SIG-M5 treated with dmso at 0.1 percent for 504 hours (cell line): Measurements from ENCODE around the gene B3GNT7.
A peak's percentile ranks its signal among the peaks of the same experiment; 100 is the strongest.
"Not testable (repeated sequence)": the region's sequence is repeated elsewhere in the genome, so short reads cannot be mapped to it uniquely, and the experiment has no call there.

Experiments
- DNase-seq: peaks from one replicate; lab custom pipeline; 2025; ENCODE audit not compliant: unreplicated experiment; lab: John Stamatoyannopoulos, UW

B3GNT7 gene

DNA sequence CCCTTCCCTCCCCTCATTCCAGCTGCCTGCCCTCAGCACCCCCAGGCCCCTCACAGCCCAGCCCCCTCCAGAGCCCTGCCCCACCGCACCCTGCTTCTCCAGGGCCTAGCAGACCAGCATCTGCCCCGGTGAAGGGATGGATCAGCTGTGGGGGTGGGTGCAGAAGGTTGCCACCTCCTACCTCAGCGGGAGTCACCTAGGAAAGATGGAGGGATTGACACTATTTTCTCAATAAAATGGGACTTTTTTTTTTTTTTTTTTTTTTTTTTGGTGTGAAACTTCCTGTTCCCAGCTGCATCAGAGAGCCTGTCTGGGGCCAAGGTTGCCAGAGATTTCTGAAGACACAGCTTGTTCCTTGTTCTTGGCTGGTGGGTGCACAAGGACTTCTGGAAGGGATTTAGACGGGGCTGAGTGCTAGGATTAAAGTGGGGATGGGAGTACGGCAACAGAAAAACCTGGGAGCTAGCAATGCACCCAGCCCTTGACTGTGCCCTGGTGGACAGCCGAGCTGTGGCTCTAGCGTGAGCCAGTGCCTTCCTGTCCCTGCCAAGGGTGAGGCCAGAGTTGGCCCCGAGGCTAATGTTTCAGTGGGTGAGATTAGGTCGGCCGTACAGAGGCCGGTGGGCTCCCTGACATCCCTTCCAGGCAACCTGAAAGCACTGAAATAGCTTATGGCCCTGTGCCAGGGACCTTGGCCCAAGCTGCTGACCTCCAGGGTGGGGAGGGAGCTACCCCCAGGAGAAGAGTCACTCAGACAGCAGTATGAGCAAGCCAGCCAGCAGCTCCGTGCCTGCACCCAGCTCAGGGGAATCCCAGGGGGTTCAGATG, 4.6 kb downstream of the B3GNT7 start:
- no peak for DNase-seq

DNA sequence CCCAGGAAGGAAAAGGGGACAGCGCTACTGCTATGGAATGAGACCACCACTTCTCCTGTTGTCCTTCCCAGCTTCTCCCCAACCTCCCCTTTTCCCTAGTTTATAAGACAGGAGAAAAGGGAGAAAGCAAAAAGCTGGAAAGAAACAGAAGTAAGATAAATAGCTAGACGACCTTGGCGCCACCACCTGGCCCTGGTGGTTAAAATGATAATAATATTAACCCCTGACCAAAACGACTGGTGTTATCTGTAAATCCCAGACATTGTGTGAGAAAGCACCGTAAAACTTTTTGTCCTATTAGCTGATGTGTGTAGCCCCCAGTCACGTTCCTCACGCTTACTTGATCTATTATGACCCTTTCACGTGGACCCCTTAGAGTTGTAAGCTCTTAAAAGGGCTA, 5.2 kb downstream of the B3GNT7 start:
- not testable (repeated sequence) for DNase-seq

DNA sequence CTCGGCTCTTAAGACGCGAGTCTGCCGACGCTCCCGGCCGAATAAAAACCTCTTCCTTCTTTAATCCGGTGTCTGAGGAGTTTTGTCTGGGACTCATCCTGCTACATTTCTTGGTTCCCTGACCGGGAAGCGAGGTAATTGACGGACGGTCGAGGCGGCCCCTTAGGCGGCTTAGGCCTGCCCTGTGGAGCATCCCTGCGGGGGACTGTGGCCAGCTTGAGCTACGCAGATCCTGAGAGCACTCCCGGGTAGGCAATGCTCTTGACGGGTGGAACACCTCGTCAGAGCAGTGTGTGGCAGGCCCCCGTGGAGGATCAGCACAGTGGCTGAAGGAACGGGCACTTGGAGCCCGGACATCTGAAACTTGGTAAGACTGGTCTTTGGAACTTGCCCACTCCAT, 5.6 kb downstream of the B3GNT7 start:
- DNase-seq = not testable (repeated sequence)

DNA sequence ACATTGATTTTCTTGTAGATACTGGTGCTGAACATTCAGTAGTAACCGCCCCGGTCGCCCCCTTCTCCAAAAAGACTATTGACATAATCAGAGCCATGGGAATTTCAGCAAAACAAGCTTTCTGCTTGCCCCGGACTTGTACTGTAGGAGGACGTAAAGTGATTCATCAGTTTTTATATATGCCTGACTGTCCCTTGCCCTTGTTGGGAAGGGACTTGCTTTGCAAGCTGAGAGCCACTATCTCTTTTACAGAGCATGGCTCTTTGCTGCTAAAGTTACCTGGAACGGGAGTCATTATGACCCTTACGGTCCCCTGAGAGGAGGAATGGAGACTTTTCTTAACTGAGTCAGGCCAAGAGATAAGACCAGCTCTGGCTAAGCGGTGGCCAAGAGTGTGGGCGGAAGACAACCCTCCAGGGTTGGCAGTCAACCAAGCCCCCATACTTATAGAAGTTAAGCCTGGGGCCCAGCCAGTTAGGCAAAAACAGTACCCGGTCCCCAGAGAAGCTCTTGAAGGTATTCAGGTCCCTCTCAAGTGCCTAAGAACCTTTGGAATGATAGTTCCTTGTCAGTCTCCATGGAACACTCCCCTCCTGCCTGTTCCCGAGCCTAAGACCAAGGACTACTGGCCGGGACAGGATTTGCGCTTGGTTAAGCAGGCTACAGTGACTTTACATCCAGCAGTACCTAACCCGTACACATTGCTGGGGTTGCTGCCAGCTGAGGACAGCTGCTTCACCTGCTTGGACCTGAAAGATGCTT, 8.1 kb downstream of the B3GNT7 start:
- DNase-seq = not testable (repeated sequence)

DNA sequence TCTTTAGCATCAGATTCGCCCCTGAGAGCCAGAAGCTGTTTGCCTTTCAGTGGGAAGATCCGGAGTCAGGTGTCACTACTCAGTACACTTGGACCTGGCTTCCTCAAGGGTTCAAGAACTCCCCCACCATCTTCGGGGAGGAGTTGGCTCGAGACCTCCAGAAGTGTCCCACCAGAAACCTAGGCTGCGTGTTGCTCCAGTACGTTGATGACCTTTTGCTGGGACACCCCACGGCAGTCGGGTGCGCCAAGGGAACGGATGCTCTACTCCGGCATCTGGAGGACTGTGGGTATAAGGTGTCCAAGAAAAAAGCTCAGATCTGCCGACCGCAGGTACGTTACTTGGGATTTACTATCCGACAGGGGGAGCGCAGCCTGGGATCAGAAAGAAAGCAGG, 8.7 kb downstream of the B3GNT7 start:
- not testable (repeated sequence) for DNase-seq

DNA sequence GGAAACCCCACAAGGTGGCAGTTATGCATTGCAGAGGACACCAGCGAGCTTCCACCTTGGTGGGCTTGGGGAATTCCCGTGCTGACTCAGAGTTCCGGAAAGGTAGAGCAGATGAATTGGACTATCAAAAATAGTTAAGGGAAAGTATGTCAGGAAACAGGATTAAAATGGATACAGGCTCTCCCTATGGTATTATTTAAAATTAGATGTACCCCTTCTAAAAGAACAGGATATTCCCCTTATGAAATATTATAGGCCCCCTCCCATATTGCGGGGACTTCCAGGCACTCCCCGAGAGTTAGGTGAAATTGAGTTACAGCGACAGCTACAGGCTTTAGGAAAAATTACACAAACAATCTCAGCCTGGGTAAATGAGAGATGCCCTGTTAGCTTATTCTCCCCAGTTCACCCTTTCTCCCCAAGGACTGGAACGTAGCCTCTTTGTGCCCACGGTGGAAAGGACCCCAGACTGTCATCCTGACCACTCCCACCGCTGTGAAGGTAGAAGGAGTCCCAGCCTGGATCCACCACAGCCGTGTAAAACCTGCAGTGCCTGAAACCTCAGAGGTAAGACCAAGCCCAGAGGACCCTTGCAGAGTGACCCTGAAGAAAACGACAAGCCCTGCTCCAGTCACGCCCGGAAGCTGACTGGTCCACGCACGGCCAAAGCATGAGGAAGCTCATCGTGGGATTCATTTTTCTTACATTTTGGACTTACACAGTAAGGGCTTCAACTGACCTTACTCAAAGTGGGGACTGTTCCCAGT, 10.3 kb downstream of the B3GNT7 start:
- DNase-seq = not testable (repeated sequence)

DNA sequence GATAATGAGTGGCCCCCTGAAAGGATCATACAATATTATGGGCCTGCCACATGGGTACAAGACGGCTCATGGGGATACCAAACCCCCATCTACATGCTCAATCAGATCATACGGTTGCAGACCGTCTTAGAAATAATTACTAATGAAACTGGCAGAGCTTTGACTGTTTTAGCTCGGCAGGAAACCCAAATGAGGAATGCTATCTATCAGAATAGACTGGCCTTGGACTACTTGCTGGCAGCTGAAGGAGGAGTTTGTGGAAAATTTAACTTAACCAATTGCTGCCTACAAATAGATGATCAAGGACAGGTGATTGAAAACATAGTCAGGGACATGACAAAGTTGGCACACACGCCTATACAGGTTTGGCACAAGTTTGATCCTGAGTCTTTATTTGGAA, 12.2 kb downstream of the B3GNT7 start:
- DNase-seq = not testable (repeated sequence)

DNA sequence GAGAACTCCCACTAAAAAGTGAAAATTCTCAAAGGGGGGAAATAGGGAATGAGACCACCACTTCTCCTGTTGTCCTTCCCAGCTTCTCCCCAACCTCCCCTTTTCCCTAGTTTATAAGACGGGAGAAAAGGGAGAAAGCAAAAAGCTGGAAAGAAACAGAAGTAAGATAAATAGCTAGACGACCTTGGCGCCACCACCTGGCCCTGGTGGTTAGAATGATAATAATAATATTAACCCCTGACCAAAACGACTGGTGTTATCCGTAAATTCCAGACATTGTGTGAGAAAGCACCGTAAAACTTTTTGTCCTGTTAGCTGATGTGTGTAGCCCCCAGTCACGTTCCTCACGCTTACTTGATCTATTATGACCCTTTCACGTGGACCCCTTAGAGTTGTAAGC, 12.8 kb downstream of the B3GNT7 start:
- DNase-seq = not testable (repeated sequence)

DNA sequence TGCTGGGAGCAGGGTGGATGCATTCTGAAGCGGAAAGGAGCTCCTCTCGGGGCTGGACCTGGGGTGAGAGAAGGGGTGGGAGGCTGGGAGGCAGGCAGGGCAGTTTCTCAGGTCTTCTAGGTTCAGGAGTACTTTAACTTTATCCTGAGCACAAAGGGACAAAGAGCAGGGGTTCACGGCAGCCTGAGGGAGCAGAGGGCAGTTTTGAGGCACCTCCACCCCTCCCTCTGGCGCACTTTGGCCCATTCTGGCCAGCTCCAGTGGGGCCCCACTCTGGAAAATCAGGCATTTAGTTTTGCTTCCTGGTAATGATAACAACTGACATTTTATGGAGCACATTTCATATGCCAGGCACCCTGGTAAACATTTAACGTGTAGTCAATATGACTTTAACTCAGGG, 14.3 kb downstream of the B3GNT7 start:
- no peak for DNase-seq

DNA sequence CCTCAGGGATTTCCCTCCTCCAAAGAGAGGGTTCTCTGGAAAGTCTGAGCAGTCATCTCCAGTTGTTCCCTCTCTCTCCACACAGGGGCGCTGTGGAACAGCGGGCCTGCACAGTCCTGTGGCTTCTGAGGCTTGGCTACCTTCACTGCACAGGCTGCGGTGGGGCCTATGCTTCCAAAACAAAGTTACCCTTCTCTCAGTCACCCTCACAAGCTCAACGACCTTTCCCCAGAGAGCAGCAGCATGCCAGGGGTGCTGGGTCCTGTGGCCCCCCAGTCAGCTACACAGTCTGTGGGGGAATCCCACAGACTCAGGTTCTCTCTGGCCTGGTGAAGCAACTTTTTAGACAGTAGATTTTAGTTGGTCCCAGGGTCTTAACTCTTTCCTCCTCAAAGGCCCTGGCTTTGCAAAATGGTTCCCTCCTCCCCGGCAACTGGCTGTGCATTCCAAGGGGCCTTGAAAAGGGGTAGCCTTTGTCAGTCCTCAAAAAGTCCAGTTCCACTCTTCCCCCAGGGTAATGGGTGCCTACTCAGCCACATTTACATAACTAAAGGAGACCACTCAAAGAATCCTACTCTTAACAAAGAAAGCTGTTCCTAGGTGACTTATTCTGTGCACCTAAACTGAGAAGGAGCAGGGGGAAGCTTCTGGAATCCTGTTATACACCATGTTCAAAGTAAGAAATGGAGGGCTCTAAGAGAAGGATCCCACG, 14.9 kb downstream of the B3GNT7 start:
- no peak for DNase-seq

DNA sequence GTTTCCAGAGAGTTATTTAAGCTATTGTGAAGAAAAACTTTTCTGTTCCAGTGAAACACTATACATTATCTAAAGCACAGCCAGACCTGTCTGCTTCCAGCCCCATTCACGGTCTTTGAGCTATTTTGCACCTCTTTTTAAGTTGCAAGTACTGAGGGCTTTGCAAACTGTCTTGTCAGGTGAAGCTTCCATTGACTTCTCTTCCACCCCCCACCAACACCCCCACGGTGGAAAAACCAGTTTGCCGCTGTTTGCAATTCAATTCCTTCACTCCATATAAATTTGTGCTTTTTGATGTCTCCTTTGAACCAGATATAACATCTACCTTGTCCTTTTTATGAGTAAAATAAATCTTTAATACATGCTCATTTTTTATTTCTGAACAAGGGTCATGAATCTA, 15.7 kb downstream of the B3GNT7 start:
- DNase-seq = no peak

DNA sequence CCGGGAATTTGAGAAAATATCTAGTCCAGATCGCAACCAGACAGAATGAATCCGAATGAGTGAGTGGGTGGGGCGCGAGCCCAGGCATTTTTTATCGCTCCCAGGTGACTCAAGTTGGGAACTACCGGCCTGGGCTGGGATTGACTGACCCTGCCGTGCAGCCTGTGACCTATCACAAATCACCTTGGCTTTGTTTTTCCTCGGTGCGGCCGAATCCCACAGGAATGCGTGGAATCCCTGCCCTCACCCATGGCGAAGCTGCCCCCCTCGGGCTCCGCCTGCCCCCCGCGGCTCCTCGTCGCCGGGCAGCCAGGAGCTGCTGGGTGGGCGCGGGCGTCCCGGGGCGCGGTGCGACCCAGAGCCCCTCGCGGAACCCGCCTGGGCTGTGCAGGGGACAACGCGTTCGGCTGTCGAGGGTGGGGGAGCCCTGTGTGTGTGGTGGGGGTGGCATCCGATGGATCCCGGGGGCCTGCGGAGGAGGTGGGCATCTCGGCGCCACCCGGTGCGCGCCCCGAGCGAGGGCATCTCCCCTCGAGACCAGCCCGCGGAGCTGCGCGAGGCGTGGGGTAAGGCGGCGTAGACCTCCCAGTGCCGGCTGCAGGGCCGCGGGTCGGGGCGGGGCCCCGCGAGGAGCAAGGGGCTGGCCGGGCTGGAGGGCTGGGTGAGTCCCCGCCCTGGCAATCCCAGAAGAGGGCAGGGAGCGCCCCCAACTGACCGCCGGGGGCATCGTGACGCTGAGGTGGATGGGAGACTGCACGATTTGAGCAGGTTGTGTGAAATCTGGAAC, 16.5 kb downstream of the B3GNT7 start:
- DNase-seq = peak; percentile 77

DNA sequence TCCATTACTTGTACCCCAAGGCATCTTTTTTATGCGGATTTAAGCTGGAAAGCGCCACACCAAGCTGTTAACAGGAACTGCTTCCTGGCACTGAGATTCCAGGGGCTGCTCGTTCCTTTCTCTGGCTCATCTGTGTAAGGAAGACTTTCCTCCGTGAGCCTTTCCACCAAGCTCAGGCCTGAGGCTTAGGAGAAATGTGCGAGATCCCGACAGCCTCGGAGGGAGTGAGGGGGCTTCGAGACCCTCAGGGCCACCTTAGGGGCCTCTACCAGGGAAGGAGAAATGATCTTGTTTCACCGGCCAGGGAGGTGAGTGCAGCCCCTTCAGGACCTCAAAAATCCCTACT, 17.1 kb downstream of the B3GNT7 start:
- no peak for DNase-seq

DNA sequence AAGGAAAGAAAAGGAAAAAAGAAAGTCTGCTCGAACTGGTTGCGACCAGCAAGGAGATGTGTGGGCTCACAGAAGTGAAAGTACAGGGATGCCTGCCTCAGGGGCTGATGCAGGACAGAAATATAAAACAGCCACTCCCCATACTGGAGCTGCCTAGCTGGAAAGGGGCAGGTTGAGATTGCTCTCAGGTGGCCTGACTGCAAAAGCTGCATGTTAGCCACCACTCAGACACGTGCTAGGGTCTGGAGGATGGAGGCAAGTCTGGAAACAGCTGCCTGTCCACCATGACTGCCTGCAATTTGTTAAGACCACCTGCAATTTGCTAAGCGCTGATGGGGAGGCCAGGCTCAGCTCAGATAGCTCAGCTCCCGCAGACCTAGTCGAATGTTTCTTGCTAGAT, 17.9 kb downstream of the B3GNT7 start:
- no peak for DNase-seq

DNA sequence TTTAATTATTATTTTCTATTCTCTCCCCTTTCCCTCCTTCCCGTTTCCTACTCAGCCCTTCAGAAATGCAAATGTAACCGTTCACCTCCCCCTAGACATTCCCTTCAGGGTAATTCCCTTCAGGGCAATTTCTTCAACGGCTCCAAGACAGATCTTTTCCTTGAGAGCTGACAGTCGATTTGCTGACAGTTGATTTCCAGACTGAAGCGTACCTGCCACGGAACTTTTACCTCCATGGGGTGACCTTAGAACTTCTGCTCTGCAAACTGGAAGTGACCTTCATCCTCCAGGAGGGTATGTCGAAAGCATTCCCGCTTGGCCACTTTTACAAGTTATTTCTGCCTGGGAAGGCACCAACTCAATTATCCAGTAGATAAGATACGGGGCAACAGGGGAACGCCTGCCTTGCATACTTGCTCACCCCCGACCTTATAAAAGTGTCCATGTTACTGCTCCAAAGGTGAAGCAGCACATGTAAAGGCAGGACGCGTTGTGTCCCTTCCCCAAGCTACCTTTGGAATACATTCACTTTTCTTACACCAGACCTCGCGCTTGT, 18.5 kb downstream of the B3GNT7 start:
- no peak for DNase-seq

DNA sequence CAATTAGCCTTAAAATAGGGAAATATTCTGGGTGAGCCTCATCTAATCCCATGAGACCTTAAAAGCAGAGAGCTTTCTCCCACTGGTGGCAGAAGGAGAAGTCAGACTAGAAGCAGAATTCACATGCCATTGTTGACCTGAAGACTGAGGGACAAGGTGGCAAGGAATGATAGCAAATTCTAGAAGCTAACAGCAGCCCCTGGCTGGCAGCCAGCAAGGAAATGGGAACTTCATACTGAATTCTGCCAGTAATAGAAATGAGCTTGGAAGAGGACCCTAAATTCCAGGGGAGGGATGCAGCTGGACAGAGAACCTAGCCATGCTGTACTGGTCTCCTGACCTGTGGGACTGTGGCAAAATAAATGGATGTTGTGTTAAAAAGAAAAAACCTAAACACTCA, 19.5 kb downstream of the B3GNT7 start:
- DNase-seq = no peak

DNA sequence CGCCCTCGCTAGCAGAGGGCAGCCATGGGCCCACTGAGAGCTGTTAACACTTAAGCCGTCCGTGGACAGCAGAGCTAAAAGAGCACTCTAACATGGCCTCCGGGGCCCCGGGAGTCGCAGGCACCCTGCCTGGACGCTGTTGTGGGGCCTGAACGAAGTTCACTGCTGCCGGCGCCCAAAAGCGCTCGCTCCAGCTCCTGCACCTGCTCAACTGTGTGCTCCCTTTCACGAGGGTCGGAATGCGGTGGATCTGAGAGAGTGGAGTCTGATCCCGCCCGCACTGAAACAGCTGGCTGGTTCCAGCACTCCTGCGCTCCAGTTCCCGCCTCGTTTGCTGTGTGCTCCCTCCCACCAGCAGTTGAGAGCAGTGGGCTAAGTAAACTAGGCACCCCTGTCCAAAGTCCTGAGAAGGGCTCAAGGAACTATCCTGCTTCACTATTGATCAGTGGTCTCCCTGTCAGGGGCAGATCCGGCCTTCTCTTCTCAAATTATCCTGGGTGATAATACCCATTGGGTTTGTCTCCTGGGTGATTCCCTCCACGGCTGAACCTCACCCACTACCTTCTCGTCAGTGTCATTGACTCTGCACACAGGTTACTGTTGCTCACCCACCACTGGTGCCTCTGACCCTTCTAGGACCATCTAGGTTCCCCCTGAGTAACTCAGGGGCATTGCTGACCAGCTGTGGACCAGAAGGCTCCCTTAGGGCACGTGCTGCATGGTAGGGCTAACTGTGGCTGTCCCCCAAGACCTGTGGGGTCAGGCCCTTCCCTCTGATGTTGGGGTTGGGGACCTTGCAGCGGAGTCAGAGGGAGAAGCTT, 23.5 kb downstream of the B3GNT7 start:
- no peak for DNase-seq

DNA sequence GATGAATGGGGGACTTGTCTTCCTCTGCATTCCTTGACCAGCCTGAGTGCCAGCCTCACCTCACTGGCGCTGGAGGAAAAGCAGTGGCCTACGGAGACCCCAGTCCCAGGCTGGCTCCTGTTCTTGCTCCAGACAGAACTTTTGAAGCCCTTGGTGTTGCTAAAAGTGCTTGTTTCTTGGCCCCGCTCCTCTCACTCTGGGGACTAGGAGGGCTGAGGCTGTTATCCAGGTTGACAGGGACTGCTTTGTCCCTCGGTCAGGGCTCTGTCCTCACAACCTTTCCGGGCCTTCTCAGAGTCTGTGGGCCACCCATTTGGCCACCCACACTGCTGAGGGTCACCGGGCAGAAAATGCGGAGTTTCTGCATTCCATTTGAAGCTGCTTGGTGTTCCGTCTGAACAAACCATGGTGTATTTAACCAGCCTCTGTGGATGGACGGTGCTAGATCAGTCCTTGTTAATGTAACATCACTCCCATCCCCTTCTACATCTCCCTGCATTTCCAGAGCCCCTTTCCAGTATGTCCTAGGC, 25.6 kb downstream of the B3GNT7 start:
- no peak for DNase-seq

DNA sequence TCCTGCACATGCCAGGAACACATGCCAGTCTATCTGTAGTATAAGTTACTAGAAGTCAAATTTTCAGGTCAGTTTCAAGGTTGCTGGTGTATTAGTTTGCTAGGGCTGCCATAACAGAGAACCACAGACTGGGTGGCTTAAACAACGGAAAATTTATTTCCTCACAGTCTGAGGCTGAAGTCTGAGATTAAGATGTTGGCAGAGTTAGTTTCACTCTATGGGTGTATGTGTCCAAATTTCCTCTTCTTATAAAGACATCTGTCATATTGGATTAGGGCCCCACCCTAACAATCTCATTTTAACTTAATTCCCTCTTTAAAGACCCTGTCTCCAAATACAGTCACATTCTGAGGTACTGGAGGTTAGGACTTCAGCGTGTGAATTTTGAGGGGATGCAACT, 26.5 kb downstream of the B3GNT7 start:
- no peak for DNase-seq
